ENCODE data around the gene TM4SF1.

TM4SF1 gene

DNA sequence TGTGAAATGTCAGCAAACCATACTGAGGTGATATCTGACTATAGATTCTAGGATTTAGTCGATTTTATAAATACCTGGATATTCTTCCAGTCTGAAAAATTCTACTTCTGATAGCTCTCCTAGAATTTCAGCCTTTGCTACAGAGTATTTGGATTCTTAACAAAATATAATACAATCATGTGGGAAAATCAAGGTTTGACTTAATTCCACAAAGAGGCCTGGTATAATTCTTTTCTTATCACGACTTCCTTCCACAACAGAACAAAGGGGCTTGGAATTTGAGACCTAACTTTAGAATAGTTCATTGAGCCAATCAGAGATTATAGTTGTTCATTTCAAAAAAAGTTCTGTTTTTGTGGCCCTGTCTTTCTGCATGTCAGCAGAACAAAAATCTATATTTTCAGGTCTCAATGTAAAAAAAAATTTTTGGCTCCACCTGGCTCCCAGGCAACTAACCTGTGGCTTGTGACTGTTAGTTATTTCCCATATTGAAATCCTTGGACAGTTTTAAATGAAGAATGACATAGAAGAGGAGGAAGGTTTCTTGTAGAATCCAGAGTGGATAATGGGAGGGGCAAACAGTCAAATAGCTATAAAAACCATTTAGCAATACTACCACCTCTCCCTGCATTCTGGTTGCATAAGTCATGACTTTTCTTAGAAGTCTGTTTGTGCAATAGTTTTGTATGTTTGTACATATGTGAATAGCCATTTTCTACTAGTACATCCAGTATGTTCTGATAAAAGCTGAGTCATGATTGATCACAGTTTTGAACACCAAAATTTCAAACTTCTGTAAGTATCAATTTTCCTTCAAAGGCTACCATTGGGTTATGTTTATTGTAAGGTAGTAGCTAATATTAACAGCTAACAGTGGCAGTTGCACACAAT, 4.0 kb downstream of the TM4SF1 start:
- DNase-seq: no peak

DNA sequence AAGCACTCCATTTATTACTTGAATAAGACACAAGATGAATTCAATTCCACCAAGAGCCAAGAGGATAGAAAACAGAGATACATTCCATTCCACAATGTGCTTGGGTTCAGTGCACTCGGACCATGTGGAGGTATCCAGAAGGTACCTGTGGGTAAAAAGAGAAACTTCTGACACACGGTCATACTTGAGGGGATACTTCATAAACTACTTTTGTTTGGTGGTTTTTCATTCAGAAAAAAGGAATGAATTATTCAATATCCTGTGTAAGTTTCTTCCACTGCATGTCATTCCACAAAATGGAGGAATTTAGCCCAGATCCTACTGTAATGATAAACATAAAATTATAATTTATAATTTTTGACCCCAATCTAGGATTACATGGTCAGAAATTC, 5.7 kb downstream of the TM4SF1 start:
- DNase-seq: no peak

DNA sequence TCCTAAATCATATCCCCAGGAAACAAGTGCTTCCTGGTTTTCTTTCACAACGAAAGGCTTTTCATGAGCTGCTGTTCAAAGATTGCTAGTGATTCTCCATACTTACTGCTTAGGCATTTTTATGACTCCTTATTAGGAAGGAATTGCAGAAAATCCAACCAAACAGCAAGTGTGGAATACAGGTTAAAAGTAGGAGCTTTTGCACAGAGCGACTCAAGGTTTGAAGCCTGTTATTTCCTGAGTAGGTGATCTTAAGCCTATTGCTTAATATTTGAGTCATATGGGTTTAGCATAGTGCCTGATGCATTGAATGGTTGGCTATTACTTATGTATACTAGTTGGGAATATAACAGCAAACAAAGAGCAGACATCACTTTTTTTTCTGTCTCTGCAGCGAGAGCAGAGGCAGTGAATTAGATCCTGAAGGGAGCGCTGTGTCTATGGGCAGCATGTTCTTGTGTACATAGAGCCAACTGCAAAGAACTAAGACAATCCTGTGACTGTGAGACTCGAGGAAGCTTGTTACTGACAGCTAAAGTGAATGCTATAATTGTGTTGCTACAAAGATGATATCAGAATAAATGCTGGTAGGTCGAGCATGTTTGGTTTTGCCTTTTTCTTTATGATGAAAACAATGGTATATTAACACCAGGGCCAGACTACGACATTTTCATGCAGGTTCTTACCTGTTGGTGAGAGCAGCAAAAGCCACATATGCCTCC, 6.3 kb downstream of the TM4SF1 start:
- no peak for DNase-seq

DNA sequence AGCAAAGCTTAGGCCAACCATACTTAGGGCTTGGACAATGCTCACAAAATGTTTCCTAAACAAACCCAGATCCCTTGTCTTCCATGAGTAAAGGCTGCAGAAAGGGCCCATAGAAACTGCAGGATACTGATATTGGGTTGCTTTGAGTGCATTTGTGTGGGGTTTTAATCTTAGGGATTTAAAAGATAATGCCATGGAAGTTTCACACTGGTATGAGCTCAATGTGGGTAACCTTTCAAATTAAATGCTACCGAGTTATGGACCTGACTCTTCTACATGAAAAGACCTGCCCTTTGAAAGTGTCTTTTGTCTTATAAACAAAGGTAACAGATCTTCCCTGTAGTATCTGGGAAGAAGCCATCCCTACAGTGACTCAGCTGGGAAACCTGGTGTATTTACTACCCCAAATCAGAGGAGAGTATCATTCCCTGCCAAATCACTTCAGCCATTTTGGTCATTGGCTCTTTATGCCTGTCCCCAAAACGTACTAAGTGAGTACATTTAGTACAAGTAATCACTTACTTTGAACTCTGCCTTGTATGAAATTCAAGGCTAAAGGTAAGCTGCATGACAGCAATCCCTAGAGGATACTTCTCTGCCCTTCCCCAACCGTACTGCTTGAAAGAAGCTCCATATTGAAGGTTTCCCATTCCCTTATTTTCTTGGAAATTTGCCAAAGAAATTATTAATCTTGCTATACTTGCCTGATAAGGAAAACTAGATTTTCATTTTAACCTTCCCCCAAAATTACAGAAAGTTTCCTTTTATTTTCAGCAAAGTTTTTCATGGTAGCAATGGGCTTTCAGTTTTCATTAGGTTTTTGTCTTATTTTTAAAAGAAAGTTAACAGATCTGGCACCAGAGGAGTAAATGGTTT, 7.2 kb downstream of the TM4SF1 start:
- DNase-seq: no peak

DNA sequence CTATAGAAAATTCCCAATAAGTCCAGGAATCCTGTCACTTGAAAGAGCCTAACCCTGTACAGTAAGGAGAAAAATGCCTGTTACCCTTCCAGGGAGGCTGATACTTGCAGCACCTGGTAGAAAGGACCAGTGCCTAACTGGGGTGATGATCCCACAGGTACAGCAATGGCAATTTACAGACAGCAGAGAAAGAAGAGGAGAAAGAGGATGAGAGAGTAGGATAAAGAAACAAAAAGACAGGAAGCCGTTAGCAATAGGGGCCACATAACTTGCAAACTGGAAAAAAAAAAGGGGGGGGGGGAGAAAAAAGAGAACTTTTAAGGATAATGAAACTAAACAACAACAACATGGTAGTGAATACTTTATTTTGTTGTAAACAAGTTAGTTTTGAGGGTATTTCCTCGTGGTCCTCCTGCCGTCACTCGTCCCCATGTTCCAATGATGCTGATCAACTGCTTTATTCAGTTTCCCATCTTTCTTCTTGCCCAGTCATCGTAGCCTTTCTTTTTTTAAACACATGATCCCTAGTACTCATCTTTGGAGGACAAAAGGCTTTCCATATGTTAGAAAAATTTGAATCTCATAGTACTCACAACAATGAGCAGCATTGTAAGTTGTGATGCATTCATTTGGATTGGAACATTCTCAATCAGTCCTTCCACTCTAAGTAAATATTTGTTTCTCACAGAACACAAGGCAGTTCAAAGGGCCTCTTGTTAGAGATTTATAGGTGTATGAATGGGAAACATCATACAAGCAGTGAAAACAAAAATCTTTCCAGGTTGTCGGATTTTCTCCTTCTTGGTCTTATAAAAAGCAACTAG, 8.6 kb downstream of the TM4SF1 start:
- no peak for DNase-seq

DNA sequence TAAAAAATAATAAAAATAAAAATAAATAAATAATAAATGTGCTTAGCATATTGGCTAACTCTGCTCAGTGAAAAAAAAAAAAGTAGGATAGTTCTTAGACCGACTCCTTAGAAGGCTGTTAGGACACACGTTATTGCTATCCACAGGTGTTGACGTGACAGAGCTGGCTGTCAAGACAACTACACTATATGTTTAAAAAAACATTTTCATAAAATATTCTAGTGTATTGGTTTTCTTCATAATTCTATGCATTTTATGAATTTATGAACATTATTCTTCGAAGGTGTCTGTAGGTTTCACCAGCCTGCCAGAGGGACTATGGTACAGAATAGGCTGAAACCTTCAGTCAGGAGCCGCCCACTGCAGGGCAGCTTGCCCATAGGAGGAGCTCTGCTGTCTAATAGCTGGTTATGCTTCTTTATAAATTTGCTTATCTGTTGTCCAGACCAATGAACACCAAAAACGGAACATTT, 9.2 kb downstream of the TM4SF1 start:
- DNase-seq: no peak

DNA sequence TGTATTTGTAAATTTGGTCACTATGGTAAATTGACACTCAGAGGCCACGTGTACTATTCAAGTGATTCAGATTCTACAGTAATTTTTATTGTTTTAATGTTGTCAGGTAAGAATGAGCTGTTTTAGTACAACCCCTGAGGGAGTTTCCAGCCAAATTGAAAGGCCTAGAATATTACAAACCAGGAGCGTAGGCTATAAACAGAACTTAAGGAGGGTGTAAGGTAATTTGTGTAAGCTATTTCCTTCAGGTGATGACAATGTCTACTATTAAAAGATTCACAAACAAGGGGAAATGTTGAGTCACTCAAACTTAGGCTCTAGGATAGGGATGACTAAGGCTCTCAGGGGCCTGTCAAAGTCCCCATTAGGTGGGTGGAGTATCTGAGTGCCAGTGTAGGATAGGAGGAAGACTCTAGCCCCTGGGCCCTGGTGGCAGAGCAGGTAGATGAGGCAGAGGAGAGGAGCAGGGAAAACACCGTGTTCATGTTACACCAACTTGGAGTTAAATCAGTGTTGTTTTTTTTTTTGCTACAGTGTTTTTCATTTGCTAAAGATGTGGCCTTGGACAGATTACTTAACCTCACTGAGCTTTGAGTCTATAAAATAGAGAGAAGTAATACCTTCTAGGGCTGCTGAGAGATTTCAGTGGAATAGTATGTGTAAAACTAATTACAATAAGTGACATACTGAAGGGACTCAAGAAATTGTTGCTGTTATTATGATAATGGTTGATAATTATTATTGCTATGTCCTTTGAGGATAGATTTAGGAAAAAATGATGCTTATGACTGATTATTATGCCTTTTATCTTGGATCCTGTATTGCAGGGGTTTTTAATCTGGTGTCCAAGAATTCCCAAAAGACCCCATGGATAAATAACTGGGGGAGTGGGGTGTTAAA, 10.3 kb downstream of the TM4SF1 start:
- DNase-seq: no peak

DNA sequence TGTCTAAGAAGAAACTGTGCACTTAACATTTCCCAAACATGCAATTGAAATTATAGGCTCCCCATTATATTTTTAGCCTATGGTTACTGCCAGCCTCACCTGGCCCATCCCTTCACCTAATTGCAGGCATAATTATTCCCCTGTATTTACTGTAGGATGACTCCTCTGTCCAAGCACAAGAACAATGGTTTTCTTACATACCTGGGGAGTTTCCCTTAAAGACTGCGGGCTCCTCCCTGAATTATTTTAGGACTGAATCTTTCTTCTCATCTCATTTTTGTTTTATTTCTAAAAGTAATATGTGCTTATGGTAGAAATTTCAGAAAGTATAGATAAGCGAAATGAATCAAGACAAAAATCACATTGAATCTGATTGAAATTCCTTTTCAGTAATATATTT, 11.4 kb downstream of the TM4SF1 start:
- no peak for DNase-seq

DNA sequence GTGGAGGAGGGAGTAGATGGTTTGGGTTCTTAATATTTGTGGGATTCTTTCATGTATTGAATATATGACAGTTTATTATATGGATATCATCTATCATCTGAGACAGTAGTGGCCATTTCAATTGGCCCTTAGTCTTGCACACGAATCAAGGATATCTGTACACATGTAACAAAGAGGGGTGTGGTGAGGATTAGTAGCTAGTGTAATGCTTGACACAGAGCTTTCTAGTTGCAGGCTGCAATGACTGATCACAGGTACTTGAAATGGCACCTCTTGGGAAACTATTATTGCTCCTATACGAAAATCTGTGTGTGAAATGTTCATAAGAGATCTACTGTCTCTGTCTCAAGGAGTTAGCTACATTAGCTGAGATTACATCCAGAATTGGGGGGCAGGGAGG, 12.8 kb downstream of the TM4SF1 start:
- no peak for DNase-seq

DNA sequence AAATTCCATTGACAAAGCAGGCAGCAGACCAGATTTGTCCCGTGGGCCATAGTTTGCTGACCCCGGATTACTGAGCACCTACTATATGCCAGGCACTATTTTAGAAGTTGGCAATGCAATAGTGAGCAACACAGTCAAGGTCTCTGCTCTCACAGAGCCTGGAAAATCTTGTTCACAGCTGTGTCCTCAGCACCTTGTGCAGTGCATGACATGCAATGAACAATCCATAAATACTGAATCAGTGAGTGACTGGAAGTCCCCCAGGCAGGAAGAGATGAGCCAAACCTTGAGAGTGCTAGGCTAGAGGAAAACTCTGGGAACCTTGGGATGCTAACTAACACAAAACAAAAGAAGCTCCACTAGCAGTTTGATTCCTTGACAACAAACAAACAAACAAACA, 14.4 kb downstream of the TM4SF1 start:
- no peak for DNase-seq

DNA sequence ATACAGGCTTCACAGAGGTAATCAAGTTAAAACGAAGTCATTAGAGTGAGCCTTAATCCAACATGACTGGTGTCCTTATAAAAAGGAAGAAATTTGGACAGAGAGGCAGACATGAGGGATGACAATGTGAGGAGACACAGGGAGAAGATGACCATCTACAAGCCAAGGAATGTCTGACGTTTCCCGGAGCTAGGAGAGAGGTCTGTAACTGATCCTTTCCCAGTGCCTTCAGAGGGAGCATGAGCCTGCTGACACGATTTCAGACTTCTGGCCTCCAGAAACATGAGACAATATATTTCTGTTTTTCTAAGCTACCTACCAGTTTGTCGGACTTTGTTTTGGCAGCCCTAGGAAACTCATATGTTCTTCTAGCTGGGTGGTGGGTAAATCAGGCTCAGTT, 15.1 kb downstream of the TM4SF1 start:
- no peak for DNase-seq

DNA sequence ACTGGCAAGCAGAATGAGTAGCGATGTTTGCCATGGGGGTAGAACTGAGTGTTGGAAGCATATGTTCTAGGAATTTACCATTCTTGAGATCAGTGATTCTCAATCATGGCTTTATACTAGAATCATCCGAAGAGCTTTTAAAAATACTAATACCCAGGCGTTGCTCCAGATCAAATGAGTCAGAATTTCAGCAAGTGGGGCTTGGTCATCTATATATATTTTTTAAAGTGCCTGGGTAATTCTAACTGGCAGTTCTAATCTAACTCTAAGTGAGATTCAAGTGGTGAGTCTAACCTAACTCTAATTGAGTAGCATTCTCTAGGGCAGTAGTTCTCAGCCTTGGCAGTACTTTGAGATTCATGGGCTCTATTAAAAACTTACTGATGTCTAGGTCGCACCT, 20.8 kb downstream of the TM4SF1 start:
- DNase-seq: no peak

DNA sequence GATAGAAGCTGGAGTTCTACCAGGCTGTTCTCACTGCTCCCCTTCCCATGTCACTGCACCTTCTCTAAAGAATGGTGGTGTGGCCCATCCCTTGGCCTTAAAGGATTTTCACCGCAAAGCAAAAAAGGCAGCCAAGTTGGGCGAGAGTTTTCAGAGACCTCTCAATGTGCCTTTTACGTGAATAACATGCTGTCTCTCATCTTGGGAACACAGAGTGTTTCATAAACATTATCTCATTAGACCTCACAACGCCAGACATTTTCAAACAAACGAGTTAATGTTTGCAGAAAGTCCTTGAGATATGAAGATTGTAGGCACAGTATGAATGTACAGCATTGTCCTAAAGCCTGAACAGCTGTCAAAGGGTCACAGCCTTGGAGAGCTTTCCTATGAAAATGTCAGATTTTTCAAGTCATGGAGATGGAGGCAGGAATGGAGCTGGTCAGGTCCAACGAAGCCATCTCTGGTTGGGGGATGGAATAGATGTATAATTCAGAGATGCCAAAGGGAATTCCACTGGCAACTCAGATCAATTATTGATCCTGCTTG, 21.3 kb downstream of the TM4SF1 start:
- DNase-seq: no peak

DNA sequence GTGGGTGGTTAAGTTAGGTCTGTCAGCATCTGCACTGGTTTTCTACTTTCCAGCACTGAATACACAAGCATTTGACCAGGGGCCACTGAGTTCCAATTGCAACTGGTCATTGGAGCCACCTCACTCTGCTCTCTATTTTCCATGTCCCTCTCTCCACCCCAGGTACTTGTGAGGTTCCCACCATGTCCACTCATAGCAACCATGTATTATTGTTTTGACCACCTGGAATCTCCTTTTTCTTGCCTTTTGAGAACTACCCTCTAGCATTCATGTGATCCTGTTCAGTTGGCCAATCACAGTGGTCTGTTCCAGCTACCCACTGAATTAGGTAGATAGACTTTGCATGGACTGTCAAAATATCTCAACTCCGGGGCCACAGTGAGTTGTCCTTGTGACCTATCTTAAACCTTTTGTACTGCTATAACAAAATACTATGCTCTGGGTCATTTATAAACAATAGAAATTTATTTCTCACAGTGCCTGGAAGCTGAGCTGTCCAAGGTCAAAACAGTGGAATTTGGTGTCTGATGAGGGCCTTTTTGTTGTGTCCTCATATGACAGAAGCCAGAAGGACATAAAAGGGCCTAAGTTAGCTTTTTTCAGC, 23.8 kb downstream of the TM4SF1 start:
- DNase-seq: no peak

DNA sequence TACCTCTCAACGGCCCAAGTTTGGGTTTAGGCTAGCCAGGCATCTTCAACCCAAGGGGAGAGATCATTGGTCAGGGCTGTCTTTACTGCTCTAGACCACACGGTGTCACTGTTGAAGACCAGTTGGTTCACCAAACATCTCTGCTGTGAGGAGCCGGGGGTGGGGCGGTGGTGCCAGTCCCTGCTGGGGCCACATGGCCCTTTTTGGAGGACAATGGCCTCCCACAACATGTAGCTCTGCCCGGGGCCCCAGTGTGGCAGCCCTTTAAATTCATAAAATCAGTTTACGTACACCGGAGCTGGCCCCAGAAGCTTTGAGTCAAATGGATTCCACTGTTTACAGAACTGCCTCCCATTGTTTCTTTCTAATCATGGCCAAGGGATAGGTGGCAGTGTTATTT, 24.9 kb downstream of the TM4SF1 start:
- DNase-seq: peak; percentile 0

DNA sequence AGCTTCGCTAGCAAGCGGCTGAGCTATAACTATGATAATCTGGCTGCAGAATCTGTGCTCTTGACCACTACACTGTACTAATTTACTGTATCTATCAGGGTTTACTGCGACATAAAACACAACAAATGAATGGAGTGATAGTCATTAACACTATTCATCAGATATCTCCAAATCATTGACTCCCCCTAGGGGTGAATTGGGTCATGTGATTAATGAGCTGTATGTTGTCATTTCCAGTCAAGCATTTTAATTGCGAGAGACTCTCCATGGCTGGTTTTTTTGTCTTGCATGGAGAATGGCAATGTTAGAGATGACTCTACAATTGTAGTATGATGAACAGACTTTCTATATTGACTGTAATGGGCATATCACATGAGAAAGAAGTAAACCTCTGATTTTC, 33.5 kb downstream of the TM4SF1 start:
- DNase-seq: no peak

DNA sequence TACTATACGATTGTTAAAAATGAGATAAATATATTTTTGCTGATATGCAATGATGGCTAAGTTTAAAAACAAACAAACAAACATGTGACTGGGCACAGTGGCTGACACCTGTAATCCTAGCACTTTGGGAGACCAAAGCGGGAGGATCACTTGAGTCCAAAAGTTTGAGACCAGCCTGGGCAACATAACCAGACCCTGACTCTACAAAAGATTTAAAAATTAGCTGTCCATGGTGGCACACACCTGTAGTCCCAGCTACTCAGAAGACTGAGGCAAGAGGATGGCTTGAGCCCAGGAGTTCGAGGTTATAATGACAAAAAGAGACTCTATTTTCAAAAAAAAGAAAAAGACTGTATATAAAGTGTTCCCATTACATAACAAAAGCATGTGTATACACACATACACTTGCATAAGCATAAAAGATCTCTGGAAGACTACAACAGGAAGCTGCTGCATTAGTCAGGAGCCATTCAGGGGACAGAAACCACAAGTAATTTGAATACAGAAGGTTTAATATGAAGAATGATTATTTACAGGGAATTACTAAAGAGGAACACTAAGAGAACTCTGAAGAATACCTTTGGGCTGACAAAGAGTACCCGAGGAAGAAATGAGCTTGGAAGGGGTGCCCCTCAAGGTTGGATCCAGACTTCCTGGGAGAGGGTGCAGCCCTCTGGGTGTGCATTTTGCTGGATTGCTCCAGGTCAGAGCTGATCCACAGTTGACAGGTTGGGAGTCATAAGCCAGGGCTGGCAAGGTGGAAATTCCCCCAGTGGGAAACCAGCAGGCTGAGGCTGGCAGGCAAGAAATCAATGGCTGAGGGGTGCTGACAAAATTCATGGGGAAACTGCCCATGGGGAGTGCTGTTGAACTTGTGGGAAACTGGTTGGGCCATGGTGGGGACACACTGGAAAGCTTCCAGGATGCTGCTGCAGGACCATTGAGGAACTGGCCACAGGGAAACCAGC, 34.8 kb downstream of the TM4SF1 start:
- no peak for DNase-seq

DNA sequence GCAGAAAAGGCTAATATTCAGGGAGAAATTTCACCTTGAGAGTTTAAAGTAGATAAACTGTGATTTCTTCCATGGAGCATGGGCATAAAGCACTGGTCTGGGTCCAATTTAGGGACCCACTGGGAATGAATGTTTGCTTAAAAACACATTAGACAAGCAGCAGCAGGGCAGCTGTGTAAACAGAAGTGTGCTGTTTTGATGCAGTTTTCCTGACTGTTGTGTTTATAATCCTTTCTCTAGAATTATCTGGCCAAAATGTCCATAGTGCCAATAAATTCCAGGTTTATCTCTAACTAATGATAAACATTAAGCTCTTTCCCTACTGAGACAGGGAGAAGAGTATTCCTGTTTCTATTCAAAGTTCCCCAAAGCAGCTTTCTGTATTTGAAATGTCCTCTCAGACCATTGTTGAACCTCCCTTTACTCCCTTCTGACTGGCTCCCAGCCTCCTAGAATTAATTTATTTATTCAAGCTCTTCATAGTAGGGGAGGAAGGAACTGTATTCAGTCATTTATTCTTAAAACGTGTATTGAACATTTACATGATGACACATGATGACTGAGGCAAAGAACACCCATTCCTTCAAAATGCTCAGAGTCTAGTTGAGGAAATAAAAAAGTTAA, 37.0 kb downstream of the TM4SF1 start:
- no peak for DNase-seq

DNA sequence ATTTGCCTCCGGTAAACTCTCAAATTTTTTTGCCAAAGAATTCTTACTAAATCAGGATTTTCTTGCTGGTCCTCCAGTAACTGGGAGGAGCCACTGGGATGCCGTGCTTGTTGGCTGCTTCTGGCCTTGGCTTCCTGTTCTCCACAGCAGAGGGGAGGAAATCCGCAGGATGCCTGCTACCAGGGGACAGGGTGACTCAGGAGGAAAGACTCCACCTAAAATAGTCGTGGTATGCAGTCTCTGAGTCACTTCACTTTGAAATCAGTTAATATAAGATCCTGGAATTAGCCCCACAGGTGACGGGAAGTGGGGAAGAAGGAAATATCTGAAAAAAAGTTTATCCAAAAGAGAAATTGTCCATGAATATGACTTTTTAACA, 37.5 kb downstream of the TM4SF1 start:
- no peak for DNase-seq
